H1 (cell line): ENCODE measurements around the gene UBE2F. TPM values are rescaled to one million over a fixed set of nuclear protein-coding genes. Genes with fewer than 3 reads are reported as not detected.

Source experiments
- CTCF ChIA-PET: fragments of 300-600 bp; sonication (Branson Sonifier 250); formaldehyde crosslinking; loops from one replicate; lab custom pipeline; 2021; ENCODE audit not compliant: partially characterized antibody; lab: Charles Lee
- POLR2A ChIA-PET: fragments of 300-600 bp; sonication (Branson Sonifier 250); formaldehyde crosslinking; loops from one replicate; lab custom pipeline; 2021; ENCODE audit warnings: inconsistent platforms; ENCODE audit not compliant: partially characterized antibody; lab: Charles Lee
- DNase-seq, 2 experiments: peaks; one replicate each; pipeline versions ENCODE4 v3.0.0 to v3.0.0-alpha.2; 2010 to 2022; ENCODE audit warnings: low spot score in 2 of 2, low read depth in 1 of 2, mixed read lengths in 1 of 2
- FAIRE-seq: peaks from 2 replicates; lab custom pipeline; 2011; peaks lifted over from hg19 to GRCh38; lab: Jason Lieb, UNC
- H2AFZ ChIP-seq: 2 replicates; pipeline ENCODE4 v1.8.1; 2012; ENCODE audit warnings: low read length, inconsistent platforms
- H2AK5ac ChIP-seq: 2 replicates; pipeline ENCODE4 v1.6.1; 2013; ENCODE audit warnings: low read depth, low read length
- H2BK120ac ChIP-seq: replicated peaks from 2 replicates; pipeline ENCODE3; 2013; ENCODE audit warnings: low read depth, low read length, inconsistent platforms
- H2BK12ac ChIP-seq: 2 replicates; pipeline ENCODE4 v1.6.1; 2013; ENCODE audit warnings: low read depth, low read length
- H2BK15ac ChIP-seq: 2 replicates; pipeline ENCODE4 v1.6.1; 2013; ENCODE audit warnings: low read length
- H2BK20ac ChIP-seq: 2 replicates; pipeline ENCODE4 v1.6.1; 2013; ENCODE audit warnings: low read length
- H2BK5ac ChIP-seq: 2 replicates; pipeline ENCODE4 v1.6.1; 2013; ENCODE audit warnings: low read depth, low read length
- H3K14ac ChIP-seq: 2 replicates; pipeline ENCODE4 v1.6.1; 2013; ENCODE audit warnings: inconsistent platforms; ENCODE audit not compliant: insufficient read length
- H3K18ac ChIP-seq: 2 replicates; pipeline ENCODE4 v1.6.1; 2013; ENCODE audit warnings: low read length; ENCODE audit errors: extremely low read depth
- H3K23ac ChIP-seq: 2 replicates; pipeline ENCODE4 v1.6.1; 2013; ENCODE audit warnings: inconsistent platforms; ENCODE audit not compliant: insufficient read length
- H3K23me2 ChIP-seq: 2 replicates; pipeline ENCODE4 v1.6.1; 2013; ENCODE audit warnings: low read depth, low read length
- H3K27ac ChIP-seq: 2 replicates; pipeline ENCODE4 v1.6.1; 2011; ENCODE audit warnings: low read depth, low read length, inconsistent platforms
- H3K27me3 ChIP-seq, 4 experiments: replicated peaks in 1 of 4; 1 replicate in 1 of 4; 2 replicates in 3 of 4; pipeline versions ENCODE4 v1.6.1 to v1.8.1; 2011 to 2013; ENCODE audit warnings: low read length in 3 of 4, mild to moderate bottlenecking in 3 of 4, inconsistent platforms in 2 of 4, mixed read lengths in 2 of 4, moderate library complexity in 1 of 4; ENCODE audit not compliant: control insufficient read depth in 3 of 4, insufficient read depth in 3 of 4; ENCODE audit errors: extremely low read depth in 1 of 4
- H3K36me3 ChIP-seq, 4 experiments: 2 replicates each; pipeline versions ENCODE4 v1.6.1 to v1.8.1; 2011 to 2013; ENCODE audit warnings: mild to moderate bottlenecking in 4 of 4, low read length in 3 of 4, moderate library complexity in 2 of 4, control low read depth in 1 of 4, inconsistent platforms in 1 of 4; ENCODE audit not compliant: insufficient read depth in 4 of 4, control insufficient read depth in 2 of 4
- H3K4ac ChIP-seq: replicated peaks from 2 replicates; pipeline ENCODE3; 2013; ENCODE audit warnings: low read length, low read depth, mixed read lengths, inconsistent platforms; ENCODE audit not compliant: insufficient read length
- H3K4me1 ChIP-seq, 4 experiments: replicated peaks in 1 of 4; 1 replicate in 1 of 4; 2 replicates in 3 of 4; pipeline versions ENCODE4 v1.6.1 to v1.8.1; 2011 to 2013; ENCODE audit warnings: low read length in 3 of 4, inconsistent platforms in 2 of 4, mixed read lengths in 1 of 4; ENCODE audit not compliant: insufficient read depth in 4 of 4, control insufficient read depth in 3 of 4
- H3K4me2 ChIP-seq, 2 experiments: 2 replicates each; pipeline versions ENCODE4 v1.6.1 to v1.8.1; 2011 to 2013; ENCODE audit warnings: low read depth in 2 of 2, low read length in 2 of 2, control low read depth in 1 of 2, inconsistent platforms in 1 of 2, mild to moderate bottlenecking in 1 of 2; ENCODE audit not compliant: insufficient read depth in 1 of 2
- H3K4me3 ChIP-seq, 4 experiments: fragments of 200-600, 300-600 bp in 1 of 4; sonication (generic), shearing (Covaris generic), sonication (Bioruptor Twin) in 1 of 4; 2 replicates each; pipeline versions ENCODE4 v1.5.1 to v1.8.1; 2011 to 2016; ENCODE audit warnings: low read length in 4 of 4, low read depth in 3 of 4, control low read depth in 2 of 4, inconsistent platforms in 2 of 4, mild to moderate bottlenecking in 2 of 4, mixed read lengths in 1 of 4, moderate library complexity in 1 of 4; ENCODE audit not compliant: insufficient read depth in 2 of 4; ENCODE audit errors: extremely low read depth in 1 of 4
- H3K56ac ChIP-seq: replicated peaks from 2 replicates; pipeline ENCODE3; 2013; ENCODE audit warnings: low read depth, mild to moderate bottlenecking, mixed read lengths, low read length, inconsistent platforms; ENCODE audit not compliant: insufficient read length
- H3K79me1 ChIP-seq: 2 replicates; pipeline ENCODE4 v1.6.1; 2013; ENCODE audit warnings: low read depth, low read length, control low read depth
- H3K79me2 ChIP-seq, 2 experiments: 2 replicates each; pipeline versions ENCODE4 v1.6.1 to v1.8.1; 2012 to 2013; ENCODE audit warnings: low read length in 2 of 2, mild to moderate bottlenecking in 2 of 2, inconsistent platforms in 1 of 2; ENCODE audit not compliant: insufficient read depth in 2 of 2, control insufficient read depth in 1 of 2
- H3K9ac ChIP-seq, 4 experiments: replicated peaks in 1 of 4; 1 replicate in 1 of 4; 2 replicates in 3 of 4; pipeline versions ENCODE4 v1.6.1 to v1.8.1; 2011 to 2013; ENCODE audit warnings: low read depth in 3 of 4, low read length in 3 of 4, control low read depth in 2 of 4, mild to moderate bottlenecking in 2 of 4, moderate library complexity in 2 of 4, inconsistent platforms in 1 of 4; ENCODE audit errors: extremely low read depth in 1 of 4
- H3K9me3 ChIP-seq, 2 experiments: 2 replicates each; pipeline versions ENCODE4 v1.6.1 to v1.8.1; 2012 to 2013; ENCODE audit warnings: mild to moderate bottlenecking in 2 of 2, moderate library complexity in 2 of 2, control low read depth in 1 of 2, inconsistent platforms in 1 of 2, low read depth in 1 of 2, low read length in 1 of 2, mixed read lengths in 1 of 2; ENCODE audit not compliant: insufficient read depth in 2 of 2
- H4K20me1 ChIP-seq, 2 experiments: replicated peaks in 1 of 2; 2 replicates each; pipeline versions ENCODE3 to v1.8.1; 2011 to 2013; ENCODE audit warnings: inconsistent platforms in 2 of 2, low read length in 2 of 2, mild to moderate bottlenecking in 1 of 2; ENCODE audit not compliant: insufficient read depth in 2 of 2, control insufficient read depth in 1 of 2
- H4K5ac ChIP-seq: 2 replicates; pipeline ENCODE4 v1.6.1; 2013; ENCODE audit warnings: low read length, low read depth, mixed read lengths, inconsistent platforms; ENCODE audit not compliant: insufficient read length
- H4K8ac ChIP-seq: 2 replicates; pipeline ENCODE4 v1.8.0; 2013; ENCODE audit warnings: mild to moderate bottlenecking, moderate library complexity, low read length, inconsistent platforms; ENCODE audit not compliant: insufficient read depth; ENCODE audit errors: extremely low read depth
- H4K91ac ChIP-seq: replicated peaks from 2 replicates; pipeline ENCODE3; 2013; ENCODE audit warnings: low read length, mixed read lengths, inconsistent platforms; ENCODE audit not compliant: insufficient read length
- CHD2 ChIP-seq: IDR thresholded peaks from 2 replicates; pipeline ENCODE4 v1.6.1; 2012; ENCODE audit warnings: low read length, improper control_type of control experiment
- EGR1 ChIP-seq: IDR thresholded peaks from 2 replicates; pipeline ENCODE4 v1.6.1; 2011; ENCODE audit warnings: low read depth, low read length, borderline replicate concordance
- EZH2 ChIP-seq: fragments of 200-600 bp; sonication (generic); IDR thresholded peaks from 2 replicates; pipeline ENCODE4 v1.7.1; 2012; ENCODE audit warnings: low read depth, mild to moderate bottlenecking, moderate library complexity, low read length, inconsistent platforms; ENCODE audit not compliant: severe bottlenecking
- KDM5A ChIP-seq: fragments of 200-600 bp; IDR thresholded peaks from 2 replicates; pipeline ENCODE4 v1.7.1; 2012; ENCODE audit warnings: mild to moderate bottlenecking, low read length, inconsistent platforms, mixed read lengths
- RBBP5 ChIP-seq: IDR thresholded peaks from 2 replicates; pipeline ENCODE4 v1.7.1; 2012; ENCODE audit warnings: low read depth, mild to moderate bottlenecking, inconsistent platforms, low read length, moderate library complexity, borderline replicate concordance
- SIRT6 ChIP-seq: IDR thresholded peaks from one replicate; pipeline ENCODE4 v1.7.1; 2012; ENCODE audit warnings: low read length, inconsistent platforms
- SP2 ChIP-seq: IDR thresholded peaks from 2 replicates; pipeline ENCODE4 v1.6.1; 2012; ENCODE audit warnings: mild to moderate bottlenecking, low read length, inconsistent platforms
- YY1 ChIP-seq: IDR thresholded peaks from 2 replicates; pipeline ENCODE4 v1.6.1; 2011; ENCODE audit warnings: low read depth, mild to moderate bottlenecking, low read length
- ZNF274 ChIP-seq: IDR thresholded peaks from 2 replicates; pipeline ENCODE4 v1.7.0; 2012; ENCODE audit warnings: low read length, borderline replicate concordance; ENCODE audit errors: extremely low read depth
- WGBS, 2 experiments: shearing (Covaris generic) in 1 of 2; methylation state at CpG; one replicate each; pipeline versions ENCODE4 v1.1.6 to v1.1.7; 2013 to 2015; ENCODE audit warnings: low lambda C conversion rate in 2 of 2, mixed read lengths in 2 of 2, inconsistent platforms in 1 of 2, low coverage in 1 of 2, missing lambda C conversion rate in 1 of 2; ENCODE audit not compliant: insufficient replicate concordance in 2 of 2, insufficient coverage in 1 of 2, insufficient read length in 1 of 2; ENCODE audit errors: extremely low coverage in 1 of 2, missing lambda C conversion rate in 1 of 2; 5-methylcytosine and 5-hydroxymethylcytosine counted together
- polyA plus RNA-seq, 7 experiments: library from polyadenylated mRNA; depleted of rRNA in 3 of 7; stranded (reverse) in 5 of 7; unstranded in 2 of 7; fragments of >200 nt in 5 of 7; fragments of 200-250 nt in 2 of 7; gene quantifications; 1 replicate in 5 of 7; 2 replicates in 1 of 7; 4 replicates in 1 of 7; pipeline versions ENCODE4 v1.2.1 to v1.2.3, GENCODE V29; 2011 to 2013; ENCODE audit warnings: missing spikeins in 2 of 7, mixed read lengths in 2 of 7
- total RNA-seq: library from RNA; stranded (reverse); fragmentation: NEBNext Ultra II Directional; extraction: Animal tissue kit (Norgen Biotek cat#: 25700); gene quantifications from 2 replicates; pipeline ENCODE4 v1.2.1, GENCODE V29; 2021

The UBE2F gene
- total and polyA plus RNA-seq, 2 of the 8 experiments (the other 6 are each of a cell fraction or from before 2014, with no cell fraction given): 43.3 to 59.8 TPM

DNA sequence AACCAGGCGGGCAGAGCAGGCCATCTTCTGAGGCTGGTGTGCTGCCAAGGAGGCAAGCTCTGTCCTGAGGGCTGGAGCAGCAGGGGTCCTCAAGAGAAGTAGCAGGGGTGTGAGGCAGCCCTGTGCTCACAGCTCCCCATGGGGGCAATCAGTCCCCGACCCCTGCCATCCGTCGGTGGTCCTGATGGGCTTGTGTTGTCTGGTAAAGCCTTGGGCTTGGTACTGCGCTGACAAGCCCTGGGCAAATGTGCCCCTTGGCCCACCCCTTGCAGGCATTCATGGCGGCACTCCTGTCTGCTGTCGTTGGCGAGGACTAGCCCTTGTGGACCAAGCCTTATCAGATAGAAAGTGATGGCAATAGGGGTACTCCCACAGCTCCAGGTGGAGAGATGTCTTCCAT, 71.4 kb downstream of the UBE2F start:
- Histone ChIP-seq H2AK5ac (no peak overlapping the region), H3K4ac (no peak overlapping the region), H3K27ac (no peak overlapping the region), H3K4me2 (no peak overlapping the region), H4K5ac (no peak overlapping the region), H2BK120ac (no peak overlapping the region), H2AFZ (no peak overlapping the region), H2BK15ac (no peak overlapping the region), H3K18ac (no peak overlapping the region), H3K79me2 (no peaks in the 10 kb centered on the region), H3K56ac (no peak overlapping the region), H3K9ac (no peak overlapping the region), H3K14ac (no peak overlapping the region), H4K91ac (no peak overlapping the region), H2BK20ac (no peak overlapping the region), H3K36me3 (peaks cover 0 to 12% (median 4%) of the 10 kb centered on the region in 4 experiments; a peak in 5 of 8 replicates), H3K4me1 (no peaks in the 10 kb centered on the region), H3K23me2 (no peaks in the 10 kb centered on the region), H3K4me3 (no peak overlapping the region), H3K79me1 (peaks cover 4% of the 10 kb centered on the region; the same call in 1 of the 2 replicates), H3K23ac (no peak overlapping the region), H3K9me3 (no peaks in the 10 kb centered on the region), H3K27me3 (no peaks in the 10 kb centered on the region), H4K20me1 (no peaks in the 10 kb centered on the region), H2BK12ac (no peak overlapping the region), H2BK5ac (no peak overlapping the region), H4K8ac (no peak overlapping the region)
- ChIA-PET CTCF (interaction anchor here (1.2 kb wide), 1 partner anchor 10 kb away, joined by 3 read pairs; no protein-coding TSS in a partner anchor), POLR2A (interaction anchor here (1.1 kb wide), 1 partner anchor 22 kb away, joined by 3 read pairs; the partner anchor contains the start of gene SCLY)
- DNase-seq (no peak), FAIRE-seq (no peak)
- WGBS, 2 experiments: 96% methylated on average over 8 of the region's 8 CpGs; no CpG with 5 or more reads in 1 of the 2 experiments
- no peak for TF ChIP-seq EGR1
- no peak for TF ChIP-seq ZNF274
- no peak for TF ChIP-seq RBBP5
- no peak for TF ChIP-seq YY1
- TF ChIP-seq EZH2: no peak
- no peak for TF ChIP-seq KDM5A
- TF ChIP-seq CHD2: no peak
- no peak for TF ChIP-seq SIRT6
- TF ChIP-seq SP2: no peak
